ENCODE data around the gene RANBP17.
"Not testable (repeated sequence)": the region's sequence is repeated elsewhere in the genome, so short reads cannot be mapped to it uniquely, and the experiment has no call there.

GRCh38 chr5:170922331-170922730 lies 60.5 kb downstream of the RANBP17 start:
- not testable (repeated sequence) for TF ChIP-seq HDGF (IDR thresholded peaks at IDR 0.05); TAF1 (IDR thresholded peaks at IDR 0.05; ENCODE audit: control insufficient read depth, extremely low read depth, insufficient read depth, low read length, severe bottlenecking); CHD2 (IDR thresholded peaks at IDR 0.05; ENCODE audit: low read depth, low read length); ATF7 (IDR thresholded peaks at IDR 0.05); HMBOX1 (IDR thresholded peaks at IDR 0.05); POU5F1 (IDR thresholded peaks at IDR 0.05; ENCODE audit: borderline replicate concordance, low read depth, low read length, partially characterized antibody); CTCF (IDR thresholded peaks at IDR 0.05 in 2 of 3, conservative IDR thresholded peaks at IDR 0.05 in 1 of 3; ENCODE audit: insufficient read depth in 2 of 3, low read depth in 1 of 3, low read length in 3 of 3); PHF20 (IDR thresholded peaks at IDR 0.05; ENCODE audit: partially characterized antibody); KDM1A (IDR thresholded peaks at IDR 0.05); NRF1 (conservative IDR thresholded peaks at IDR 0.05 in 1 of 2, IDR thresholded peaks at IDR 0.05 in 1 of 2); PATZ1 (CRISPR knock-in tag; IDR thresholded peaks at IDR 0.05; ENCODE audit: borderline replicate concordance); KLF6 (CRISPR knock-in tag; IDR thresholded peaks at IDR 0.05; ENCODE audit: borderline replicate concordance); ZBTB43 (CRISPR knock-in tag; IDR thresholded peaks at IDR 0.05); NR2C1 (IDR thresholded peaks at IDR 0.05); NR2C1 (tag; IDR thresholded peaks at IDR 0.05)

Data from K562 (cell line).